Retinal pigment epithelial cell (primary cell): ENCODE results near the gene TEX19.

Experiments used
- DNase-seq: peaks from one replicate; pipeline ENCODE4 v3.0.0-alpha.2; 2010; ENCODE audit warnings: low read depth
- H3K4me3 ChIP-seq: 2 replicates; pipeline ENCODE4 v1.5.1; 2011; ENCODE audit warnings: mild to moderate bottlenecking, low read length, control low read depth, moderate library complexity
- CTCF ChIP-seq: conservative IDR thresholded peaks from 2 replicates; pipeline ENCODE4 v1.5.1; 2011; ENCODE audit warnings: low read depth, low read length, control low read depth, inconsistent platforms

The TEX19 gene

GRCh38 chr17:82386881-82387704, 28.0 kb downstream of the TEX19 start:
- H3K4me3 ChIP-seq = no peak overlapping the region
- TF ChIP-seq CTCF = no peak
- no peak for DNase-seq

GRCh38 chr17:82387705-82388106, 28.7 kb downstream of the TEX19 start:
- no peak overlapping the region for H3K4me3 ChIP-seq
- DNase-seq = no peak
- no peak for TF ChIP-seq CTCF

GRCh38 chr17:82388223-82388921, 29.3 kb downstream of the TEX19 start:
- TF ChIP-seq CTCF = no peak
- no peak for DNase-seq
- no peak overlapping the region for H3K4me3 ChIP-seq

- TF ChIP-seq CTCF = no peak
- H3K4me3 ChIP-seq = no peak overlapping the region
- DNase-seq = no peak
Observed at GRCh38 chr17:82388922-82389283, 29.9 kb downstream of the TEX19 start.

- TF ChIP-seq CTCF = no peak
- no peak overlapping the region for H3K4me3 ChIP-seq
- DNase-seq = no peak
Observed at GRCh38 chr17:82389379-82389778, 30.3 kb downstream of the TEX19 start.

GRCh38 chr17:82390015-82390859, 31.2 kb downstream of the TEX19 start:
- DNase-seq = no peak
- no peak for TF ChIP-seq CTCF
- H3K4me3 ChIP-seq = no peak overlapping the region
